ENCODE results near the gene DNAH1.

GRCh38 chr3:52294320-52295150 is 21.6 kb upstream of the DNAH1 start:
- TF ChIP-seq CTCF (IDR thresholded peaks at IDR 0.05) (no peak), EZH2 (IDR thresholded peaks at IDR 0.05; ENCODE audit: borderline replicate concordance, insufficient read depth, low read depth, low read length, poor library complexity, severe bottlenecking) (no peak)
